HG03135 (cell line): ENCODE measurements around the gene TYROBP.
"Not testable (repeated sequence)": the region's sequence is repeated elsewhere in the genome, so short reads cannot be mapped to it uniquely, and the experiment has no call there.

Experiments used
- ATAC-seq: cut with Tn5 transposase; IDR thresholded peaks from one replicate; pipeline ENCODE4 v1.9.1; 2021; ENCODE audit warnings: mild to moderate bottlenecking, moderate library complexity; ENCODE audit not compliant: unreplicated experiment

The TYROBP gene

DNA sequence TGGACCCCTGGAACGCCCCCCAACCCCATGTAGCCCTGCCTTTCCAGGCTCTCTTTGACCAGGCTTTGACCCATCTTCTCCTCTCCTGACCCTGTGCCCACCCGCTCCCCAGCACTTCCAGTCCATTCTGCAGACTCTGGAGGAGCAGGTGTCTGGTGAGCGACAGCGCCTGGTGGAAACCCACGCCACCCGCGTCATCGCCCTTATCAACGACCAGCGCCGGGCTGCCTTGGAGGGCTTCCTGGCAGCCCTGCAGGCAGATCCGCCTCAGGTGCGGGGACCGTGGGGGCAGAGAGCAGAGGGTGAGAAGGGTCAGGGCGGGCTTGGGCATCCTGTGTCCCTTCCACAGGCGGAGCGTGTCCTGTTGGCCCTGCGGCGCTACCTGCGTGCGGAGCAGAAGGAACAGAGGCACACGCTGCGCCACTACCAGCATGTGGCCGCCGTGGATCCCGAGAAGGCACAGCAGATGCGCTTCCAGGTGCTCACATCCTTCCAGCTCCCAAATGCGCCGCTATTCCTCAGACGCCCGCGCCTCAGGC lies 33.6 kb downstream of the TYROBP start:
- ATAC-seq = no peak

DNA sequence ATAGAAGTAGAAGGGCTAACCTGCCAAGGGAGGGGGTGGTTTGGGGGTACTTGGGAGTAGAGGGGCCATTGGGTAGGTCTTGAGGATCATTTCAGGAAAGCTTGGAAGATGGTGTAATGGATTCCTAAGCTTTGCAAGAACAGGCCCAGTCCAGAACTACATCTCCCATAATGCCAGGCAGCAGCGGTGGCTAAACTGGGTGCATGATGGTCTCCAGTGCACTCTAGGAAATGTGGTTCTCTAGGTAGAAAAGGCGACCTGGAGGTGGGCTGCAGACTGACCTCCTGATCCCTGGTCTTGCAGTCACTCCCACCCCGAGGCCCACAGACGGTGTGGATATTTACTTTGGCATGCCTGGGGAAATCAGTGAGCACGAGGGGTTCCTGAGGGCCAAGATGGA lies 35.9 kb downstream of the TYROBP start:
- ATAC-seq = no peak

DNA sequence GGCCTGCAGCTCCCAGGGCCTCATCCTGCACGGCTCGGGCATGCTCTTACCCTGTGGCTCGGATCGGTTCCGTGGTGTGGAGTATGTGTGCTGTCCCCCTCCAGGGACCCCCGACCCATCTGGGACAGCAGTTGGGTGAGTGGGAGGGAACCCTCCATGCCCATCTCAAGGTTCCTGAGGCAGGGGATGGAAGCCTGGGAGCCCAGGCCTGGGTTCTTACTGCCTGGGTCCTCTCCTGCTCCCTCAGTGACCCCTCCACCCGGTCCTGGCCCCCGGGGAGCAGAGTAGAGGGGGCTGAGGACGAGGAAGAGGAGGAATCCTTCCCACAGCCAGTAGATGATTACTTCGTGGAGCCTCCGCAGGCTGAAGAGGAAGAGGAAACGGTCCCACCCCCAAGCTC lies 36.5 kb downstream of the TYROBP start:
- ATAC-seq = no peak

DNA sequence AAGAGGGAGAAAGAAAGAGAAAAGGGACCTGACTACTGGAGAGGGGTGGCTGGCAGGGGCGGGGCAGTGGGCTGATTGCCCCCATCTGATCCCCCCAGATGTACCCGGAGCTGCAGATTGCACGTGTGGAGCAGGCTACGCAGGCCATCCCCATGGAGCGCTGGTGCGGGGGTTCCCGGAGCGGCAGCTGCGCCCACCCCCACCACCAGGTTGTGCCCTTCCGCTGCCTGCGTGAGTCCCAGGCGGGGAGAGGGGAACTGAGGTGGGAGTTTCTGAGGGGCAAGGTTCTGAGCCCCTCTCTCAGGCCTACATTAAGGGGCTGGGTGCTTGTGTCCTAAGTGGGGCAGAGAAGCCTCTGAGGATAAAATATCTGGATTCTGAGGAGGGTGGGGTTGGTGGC lies 37.3 kb downstream of the TYROBP start:
- no peak for ATAC-seq

DNA sequence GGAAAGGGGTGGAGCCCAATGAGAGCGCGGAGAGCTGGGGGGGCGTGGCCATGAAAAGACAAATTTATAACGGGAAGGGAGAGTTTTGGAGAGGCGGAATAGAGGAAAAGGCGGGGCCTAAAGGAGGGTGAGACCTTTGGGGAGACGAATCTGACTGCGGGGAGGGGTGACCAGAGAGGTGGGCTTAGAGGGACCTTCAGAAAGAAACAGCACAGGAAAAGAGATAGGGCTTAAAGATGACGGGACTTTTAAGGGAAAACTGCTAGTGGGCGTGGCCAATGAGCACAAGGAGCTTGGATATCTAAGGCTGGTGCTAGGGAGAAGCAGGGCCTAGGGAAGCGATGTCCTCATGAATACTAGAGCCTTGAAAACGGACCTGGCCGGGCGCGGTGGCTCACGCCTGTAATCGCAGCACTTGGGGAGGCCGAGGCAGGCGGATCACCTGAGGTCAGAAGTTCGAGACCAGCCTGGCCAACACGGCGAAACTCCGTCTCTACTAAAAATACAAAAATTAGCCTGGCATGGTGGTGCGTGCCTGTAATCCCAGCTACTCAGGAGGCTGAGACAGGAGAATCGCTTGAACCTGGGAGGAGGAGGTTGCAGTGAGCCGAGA lies 37.9 kb downstream of the TYROBP start:
- ATAC-seq = not testable (repeated sequence)

DNA sequence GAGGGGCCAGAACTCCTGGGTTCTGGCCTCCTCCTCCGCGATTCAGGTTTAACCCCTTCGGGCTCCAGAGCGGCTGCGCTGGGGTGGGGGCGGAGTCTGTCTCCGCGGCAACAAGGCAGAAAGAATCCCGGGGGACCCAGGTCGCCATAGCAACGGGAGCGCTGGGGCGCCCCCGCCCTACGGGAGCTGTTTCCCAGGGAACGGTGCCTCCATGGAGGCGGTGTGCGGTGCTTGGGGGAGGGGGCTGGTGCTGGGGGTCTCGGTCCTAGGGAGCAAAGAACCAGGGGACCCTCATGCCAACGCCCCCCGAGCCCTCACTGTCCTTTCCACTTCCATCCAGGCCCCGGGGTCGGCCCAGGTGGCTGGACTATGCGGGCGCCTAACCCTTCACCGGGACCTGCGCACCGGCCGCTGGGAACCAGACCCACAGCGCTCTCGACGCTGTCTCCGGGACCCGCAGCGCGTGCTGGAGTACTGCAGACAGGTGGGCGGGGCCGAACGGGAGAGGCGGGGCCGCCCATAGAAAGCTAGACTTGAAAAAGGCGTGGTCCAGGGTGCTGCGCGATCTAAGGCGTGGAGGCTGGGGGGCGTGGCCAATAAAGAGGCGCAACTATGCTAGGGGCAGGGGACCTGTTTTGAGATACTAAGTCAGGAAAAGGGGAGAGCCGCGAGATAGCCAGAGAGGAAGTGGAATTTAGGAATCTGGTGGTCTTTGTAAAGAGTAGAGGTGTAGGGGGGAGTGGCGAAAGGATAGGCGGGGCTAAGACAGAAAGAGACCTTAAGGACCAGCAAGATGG lies 38.6 kb downstream of the TYROBP start:
- ATAC-seq = no peak

DNA sequence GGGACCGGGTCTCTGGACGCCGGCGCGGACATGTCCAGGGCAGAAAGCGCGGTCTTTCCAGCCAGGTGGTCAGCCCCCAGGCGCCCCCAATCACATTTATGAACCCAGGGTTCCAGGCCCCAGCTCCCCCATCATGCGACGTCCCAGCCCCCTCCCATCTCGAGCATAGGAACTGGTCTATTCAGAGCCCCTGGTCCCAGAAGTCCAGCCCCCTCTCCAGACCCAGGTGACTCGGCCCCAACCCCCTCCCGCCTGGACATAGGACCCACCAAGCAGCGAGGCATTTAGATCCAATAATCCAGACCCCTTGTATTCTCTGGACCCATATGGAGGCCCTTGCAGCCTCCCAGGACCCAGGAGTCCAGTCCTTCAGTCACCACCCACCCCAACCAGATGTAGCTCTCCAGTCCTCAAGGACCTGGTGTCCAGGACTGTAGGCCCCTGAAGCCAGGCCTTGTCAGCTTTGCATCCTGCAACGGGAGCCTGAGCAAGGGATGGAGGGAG lies 39.2 kb downstream of the TYROBP start:
- ATAC-seq = no peak

DNA sequence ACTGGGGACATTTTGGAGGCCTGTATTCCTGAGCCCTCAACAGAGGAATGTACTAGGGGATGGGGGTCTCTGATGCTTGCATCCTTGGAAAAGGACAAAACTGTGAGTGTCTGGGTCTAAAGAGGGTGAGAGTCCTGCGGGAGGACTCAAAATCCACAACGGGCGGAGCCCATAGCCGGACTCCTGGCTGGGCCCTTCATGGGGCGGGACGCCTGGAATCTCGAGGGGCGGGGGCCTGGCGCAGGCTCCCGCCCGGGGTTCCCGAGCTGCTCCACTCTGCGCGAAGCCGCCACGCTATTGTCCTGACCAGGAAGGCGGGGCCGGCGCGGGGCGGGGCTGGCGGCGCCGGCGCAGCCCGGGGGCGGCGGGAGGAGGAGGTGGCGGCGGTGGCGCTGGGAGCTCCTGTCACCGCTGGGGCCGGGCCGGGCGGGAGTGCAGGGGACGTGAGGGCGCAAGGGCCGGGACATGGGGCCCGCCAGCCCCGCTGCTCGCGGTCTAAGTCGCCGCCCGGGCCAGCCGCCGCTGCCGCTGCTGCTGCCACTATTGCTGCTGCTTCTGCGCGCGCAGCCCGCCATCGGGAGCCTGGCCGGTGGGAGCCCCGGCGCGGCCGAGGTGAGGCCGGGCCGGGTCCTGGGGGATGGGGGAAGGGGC lies 39.8 kb downstream of the TYROBP start, which contains the start of gene APLP1:
TSS of gene APLP1 (plus strand) at position 403 of the 651 bp plus-strand sequence. CDS start at position 466, 63 bp downstream.
- no peak for ATAC-seq

DNA sequence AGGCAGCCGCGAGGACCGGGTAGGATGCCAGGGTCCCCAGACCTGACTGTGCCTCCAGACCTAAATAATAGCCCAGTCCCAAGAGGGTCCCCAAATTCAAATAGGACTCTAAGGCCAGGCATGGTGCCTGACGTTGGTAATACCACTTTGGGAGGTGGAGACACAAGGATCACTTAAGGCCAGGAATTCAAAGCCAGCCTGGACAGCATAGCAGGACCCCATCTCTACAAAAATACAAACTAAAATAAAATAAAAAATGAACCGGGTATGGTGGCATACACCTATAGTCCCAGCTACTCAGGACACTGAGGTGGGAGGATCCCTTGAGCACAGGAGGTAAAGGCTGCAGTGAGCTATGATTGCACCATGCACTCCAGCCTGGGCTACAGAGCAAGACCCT lies 45.1 kb downstream of the TYROBP start:
- ATAC-seq = no peak

DNA sequence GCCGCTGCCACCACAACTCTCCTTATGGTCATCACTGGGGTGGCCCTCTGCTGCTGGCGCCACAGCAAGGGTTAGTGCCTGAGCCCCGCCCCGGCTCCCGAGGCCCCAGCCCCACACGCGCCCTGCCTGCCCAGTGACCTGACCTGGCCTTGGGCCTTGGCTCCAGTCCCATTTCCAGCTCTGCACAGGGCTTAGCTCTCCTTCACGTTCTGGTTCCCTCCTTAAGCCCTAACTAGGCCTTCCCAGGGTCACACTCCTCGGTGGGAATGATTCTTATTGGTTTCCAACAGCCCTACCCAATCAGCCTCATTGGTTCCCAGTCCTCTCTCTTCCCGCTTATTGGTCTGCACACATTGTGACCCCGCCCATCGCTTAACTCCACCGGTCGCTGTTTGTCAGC lies 45.6 kb downstream of the TYROBP start:
- ATAC-seq = no peak

DNA sequence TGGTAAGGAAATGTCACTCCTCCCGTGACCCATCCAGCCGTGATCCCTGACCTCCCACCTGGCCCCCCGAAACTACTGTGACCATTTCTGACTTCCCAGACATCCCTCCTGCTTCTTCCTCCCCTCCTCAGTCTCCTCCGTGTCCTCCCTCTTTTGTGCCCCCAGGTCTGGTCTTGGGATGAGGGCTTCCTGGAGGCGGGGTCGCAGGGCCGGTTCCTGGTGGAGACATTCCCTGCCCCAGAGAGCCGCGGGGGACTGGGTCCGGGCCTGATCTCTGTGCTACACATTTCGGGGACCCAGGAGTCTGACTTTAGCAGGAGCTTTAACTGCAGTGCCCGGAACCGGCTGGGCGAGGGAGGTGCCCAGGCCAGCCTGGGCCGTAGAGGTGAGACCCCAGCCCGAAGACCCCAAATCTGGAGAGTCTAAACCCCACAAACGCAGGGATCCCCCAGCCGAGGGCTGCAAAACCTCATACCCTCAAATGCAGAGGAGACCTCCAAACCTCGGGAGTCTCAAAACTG lies 46.4 kb downstream of the TYROBP start:
- no peak for ATAC-seq

DNA sequence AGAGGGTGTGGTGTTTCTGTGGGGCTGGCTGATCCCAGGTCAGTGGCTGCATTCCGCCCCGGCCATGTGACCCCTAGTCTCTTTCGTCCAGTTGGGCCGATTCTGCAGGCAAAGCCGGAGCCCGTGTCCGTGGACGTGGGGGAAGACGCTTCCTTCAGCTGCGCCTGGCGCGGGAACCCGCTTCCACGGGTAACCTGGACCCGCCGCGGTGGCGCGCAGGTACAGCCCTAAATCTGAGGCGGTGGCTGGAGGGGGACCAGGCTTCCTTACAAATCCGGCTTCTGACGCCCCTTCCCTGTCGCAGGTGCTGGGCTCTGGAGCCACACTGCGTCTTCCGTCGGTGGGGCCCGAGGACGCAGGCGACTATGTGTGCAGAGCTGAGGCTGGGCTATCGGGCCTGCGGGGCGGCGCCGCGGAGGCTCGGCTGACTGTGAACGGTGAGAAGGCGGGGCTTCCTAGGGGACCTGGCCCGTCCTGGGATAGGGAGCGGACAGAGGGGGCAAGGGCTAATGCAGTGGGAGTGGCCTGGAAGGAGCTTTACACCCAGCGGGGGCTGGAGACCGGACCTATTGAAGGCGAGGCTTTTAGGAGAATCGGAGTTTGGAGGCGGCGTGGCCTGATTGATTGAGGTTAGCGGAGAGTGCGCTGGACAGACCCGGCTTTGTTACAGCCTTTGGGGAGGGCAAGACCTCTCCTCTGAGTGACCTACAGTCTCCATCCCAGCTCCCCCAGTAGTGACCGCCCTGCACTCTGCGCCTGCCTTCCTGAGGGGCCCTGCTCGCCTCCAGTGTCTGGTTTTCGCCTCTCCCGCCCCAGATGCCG lies 47.1 kb downstream of the TYROBP start:
- ATAC-seq = no peak

DNA sequence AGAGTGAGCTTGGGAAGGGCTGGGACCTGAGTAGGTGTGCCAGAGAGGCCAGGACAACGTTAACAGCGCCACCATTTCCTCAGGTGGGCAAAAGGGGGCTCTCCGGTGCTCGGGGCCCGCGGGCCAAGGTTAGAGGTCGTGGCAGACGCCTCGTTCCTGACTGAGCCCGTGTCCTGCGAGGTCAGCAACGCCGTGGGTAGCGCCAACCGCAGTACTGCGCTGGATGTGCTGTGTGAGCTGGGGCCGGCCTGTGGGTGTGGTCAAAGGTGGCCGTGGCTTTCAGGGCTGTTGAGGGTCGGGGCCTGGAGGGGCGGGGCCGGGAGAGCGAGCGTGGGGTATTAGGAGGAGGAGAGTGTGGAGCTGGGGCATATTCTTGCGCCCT lies 47.7 kb downstream of the TYROBP start:
- ATAC-seq = no peak

DNA sequence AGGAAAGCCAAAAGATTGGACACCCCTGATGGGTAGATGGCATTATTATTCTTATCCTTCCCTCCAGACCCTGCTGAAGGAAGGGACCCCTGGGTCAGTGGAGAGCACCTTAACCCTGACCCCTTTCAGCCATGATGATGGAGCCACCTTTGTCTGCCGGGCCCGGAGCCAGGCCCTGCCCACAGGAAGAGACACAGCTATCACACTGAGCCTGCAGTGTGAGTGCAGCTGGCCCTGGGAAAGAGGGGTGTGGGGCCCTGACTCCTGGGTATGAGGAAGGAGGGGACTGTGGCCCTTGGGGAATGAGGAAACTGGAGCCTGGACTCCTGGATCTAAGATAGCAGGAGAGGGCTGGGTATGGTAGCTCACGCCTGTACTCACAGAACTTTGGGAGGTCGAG lies 48.7 kb downstream of the TYROBP start:
- no peak for ATAC-seq

DNA sequence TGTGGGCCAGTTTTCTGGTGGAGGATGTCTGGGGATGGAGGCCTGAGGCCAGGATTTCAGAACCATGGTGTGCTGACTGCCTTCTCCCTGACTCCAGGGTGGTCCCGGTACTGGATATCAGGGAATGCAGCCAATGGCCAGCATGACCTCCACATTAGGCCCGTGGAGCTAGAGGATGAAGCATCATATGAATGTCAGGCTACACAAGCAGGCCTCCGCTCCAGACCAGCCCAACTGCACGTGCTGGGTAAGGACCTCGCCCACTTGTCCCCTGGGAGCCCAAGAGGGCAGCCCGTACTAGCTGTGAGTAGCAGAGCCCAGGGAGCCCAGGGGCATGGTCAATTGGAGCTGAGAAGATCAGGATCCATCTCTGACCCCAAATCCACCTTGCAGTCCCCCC lies 49.8 kb downstream of the TYROBP start:
- no peak for ATAC-seq

DNA sequence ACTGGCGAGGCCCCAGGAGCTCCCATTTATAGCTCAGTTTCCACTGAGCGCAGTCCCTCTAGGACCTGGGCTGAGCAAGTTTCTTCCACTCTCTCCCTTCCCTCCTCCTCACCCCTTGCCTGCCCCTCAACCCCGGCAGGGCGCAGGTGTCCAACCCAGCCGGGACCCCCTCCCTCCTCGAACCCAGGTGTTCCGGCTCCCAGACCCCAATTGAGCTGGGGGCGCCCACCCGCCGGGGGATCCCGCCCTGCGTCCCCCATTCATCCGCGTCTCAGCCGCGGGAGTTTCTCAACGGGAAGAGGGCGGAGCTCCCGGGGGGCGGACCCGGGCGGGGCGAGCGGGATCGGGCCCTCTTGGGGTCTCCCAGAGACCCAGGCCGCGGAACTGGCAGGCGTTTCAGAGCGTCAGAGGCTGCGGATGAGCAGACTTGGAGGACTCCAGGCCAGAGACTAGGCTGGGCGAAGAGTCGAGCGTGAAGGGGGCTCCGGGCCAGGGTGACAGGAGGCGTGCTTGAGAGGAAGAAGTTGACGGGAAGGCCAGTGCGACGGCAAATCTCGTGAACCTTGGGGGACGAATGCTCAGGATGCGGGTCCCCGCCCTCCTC lies 51.4 kb downstream of the TYROBP start, which contains the start of gene KIRREL2:
TSS of gene KIRREL2 (plus strand) at position 366 of the 604 bp plus-strand sequence. CDS start at position 575, 209 bp downstream.
- ATAC-seq = no peak
